Measurements from ENCODE around the gene DNAH14. TPM values are rescaled to one million over a fixed set of nuclear protein-coding genes. Genes with fewer than 3 reads are reported as not detected.
A peak's percentile ranks its signal among the peaks of the same experiment; 100 is the strongest.
"Not testable (repeated sequence)": the region's sequence is repeated elsewhere in the genome, so short reads cannot be mapped to it uniquely, and the experiment has no call there.

The DNAH14 gene
- 4.6 TPM for total RNA-seq
- long read RNA-seq, partial matches to known transcripts = 0 of 1 reads
- long read RNA-seq, other reads (novel, unspliced or antisense) = 1 of 1 reads

- intact Hi-C loops (cut with DNase I) = no loop called here
- DNase-seq (ENCODE audit: missing footprints) (peak; percentile 75), ATAC-seq (peak; percentile 89)
Observed at GRCh38 chr1:224929335-224930237, at the start of gene DNAH14. TSS of gene DNAH14 (plus strand) at chr1:224929675. CDS start at chr1:224952703, 23,028 bp downstream.

GRCh38 chr1:224880593-224881307, 48.7 kb upstream of the DNAH14 start:
- intact Hi-C loops (cut with DNase I) = no loop called here
- ATAC-seq = no peak

DNA sequence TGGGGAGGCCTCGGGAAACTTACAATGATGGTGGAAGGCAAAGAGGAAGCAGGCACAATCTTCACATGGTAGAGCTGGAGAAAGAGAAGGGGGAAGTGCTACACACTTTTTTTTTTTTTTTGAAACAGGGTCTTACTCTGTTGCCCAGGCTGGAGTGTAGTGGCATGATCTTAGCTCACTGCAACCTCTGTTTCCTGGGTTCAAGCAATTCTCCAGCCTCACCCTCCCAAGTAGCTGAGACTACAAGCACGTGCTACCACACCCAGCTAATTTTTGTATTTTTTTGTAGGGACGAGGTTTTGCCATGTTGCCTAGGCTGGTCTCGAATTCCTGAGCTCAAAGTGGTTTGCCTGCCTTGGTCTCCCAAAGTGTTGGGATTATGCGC, 48.2 kb upstream of the DNAH14 start:
- DNase-seq (ENCODE audit: missing footprints); intact Hi-C loops (cut with DNase I); ATAC-seq: not testable (repeated sequence)

More at GRCh38 chr1:224880593-224881307, 48.7 kb upstream of the DNAH14 start:
- no peak for DNase-seq (ENCODE audit: missing footprints)

DNA sequence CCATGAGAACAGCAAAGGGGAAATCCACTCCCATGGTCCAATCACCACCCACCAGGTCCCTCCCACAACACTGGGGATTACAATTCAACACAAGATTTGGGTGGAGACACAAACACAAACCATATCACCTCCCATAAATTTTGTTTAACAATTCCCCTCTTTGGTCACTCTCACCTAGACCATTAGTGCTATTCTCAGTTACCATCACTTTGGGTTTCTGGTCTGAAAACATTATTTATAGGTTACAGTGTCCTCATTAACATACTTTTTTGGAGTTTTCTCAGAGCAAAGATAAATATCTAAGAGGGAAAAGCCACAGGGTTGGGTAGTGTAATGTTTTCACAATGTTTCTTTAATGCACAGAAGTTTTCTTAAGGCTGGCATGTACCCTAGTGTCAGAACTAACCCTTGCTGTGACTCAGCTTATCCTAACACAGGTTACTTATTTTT, 47.7 kb upstream of the DNAH14 start:
- intact Hi-C loops (cut with DNase I) = no loop called here
- no peak for ATAC-seq
- no peak for DNase-seq (ENCODE audit: missing footprints)

- no peak for DNase-seq (ENCODE audit: missing footprints)
- no peak for ATAC-seq
- intact Hi-C loops (cut with DNase I) = no loop called here
Observed at GRCh38 chr1:224882264-224882663, 47.2 kb upstream of the DNAH14 start.

- ATAC-seq (no peak), DNase-seq (ENCODE audit: missing footprints) (no peak)
- intact Hi-C loops (cut with DNase I) = no loop called here
Observed at GRCh38 chr1:224883091-224883490, 46.4 kb upstream of the DNAH14 start.

- intact Hi-C loops (cut with DNase I) = no loop called here
- ATAC-seq (no peak), DNase-seq (ENCODE audit: missing footprints) (no peak)
Observed at GRCh38 chr1:224884361-224884801, 45.1 kb upstream of the DNAH14 start.

GRCh38 chr1:224885376-224885775, 44.1 kb upstream of the DNAH14 start:
- ATAC-seq; intact Hi-C loops (cut with DNase I): not testable (repeated sequence)

DNA sequence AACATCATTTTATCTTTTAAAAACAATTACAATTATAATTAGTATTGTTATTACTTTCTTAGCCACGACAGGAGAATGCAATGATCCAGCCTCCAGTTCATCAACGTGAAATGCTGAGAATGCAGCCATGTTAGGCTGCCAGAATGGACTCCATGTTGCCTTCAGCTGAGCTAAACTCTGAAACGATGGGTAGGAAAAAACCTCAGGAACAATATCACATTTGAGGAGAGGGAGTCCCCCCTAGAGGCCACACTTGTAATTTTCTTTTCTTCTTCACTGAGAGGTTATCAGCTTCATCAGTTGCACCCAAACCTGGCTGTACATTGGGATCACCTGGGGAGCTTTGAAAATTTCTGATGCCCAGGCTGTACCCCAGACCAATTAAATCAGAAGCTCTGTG, 34.6 kb upstream of the DNAH14 start:
- DNase-seq (ENCODE audit: missing footprints) = no peak
- intact Hi-C loops (cut with DNase I) = no loop called here
- no peak for ATAC-seq

More at GRCh38 chr1:224885376-224885775, 44.1 kb upstream of the DNAH14 start:
- DNase-seq (ENCODE audit: missing footprints) = not testable (repeated sequence)

DNA sequence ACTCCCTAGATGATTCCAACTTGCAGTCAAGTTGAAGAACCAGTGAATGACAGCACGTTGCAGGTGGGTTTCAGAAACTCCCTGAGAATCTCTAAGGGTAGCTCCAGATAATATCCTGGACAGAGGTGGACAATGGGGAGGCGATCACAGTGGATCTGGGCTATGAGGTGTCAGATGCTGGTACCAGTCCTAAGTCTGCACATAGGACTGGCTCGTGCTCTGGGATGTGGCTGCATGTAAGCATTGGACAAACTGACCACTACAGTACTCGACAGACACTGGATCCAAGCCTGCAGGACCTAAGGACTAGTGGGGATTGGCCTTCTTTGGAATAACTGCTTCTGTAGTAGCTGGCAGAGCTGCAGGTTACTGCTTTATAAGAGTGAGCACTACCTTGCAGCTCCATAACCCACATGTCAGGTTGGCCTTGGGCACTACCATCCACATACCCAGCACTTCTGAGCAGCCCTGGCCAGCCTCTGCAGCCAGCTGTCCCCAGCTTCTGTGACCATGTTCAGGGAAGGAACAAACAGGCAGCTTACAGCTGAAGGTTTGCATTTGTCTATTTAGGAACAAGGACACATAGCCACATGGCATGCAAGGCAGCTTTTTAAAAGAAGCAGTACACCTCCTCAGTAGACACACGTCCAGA, 33.2 kb upstream of the DNAH14 start:
- ATAC-seq (no peak), DNase-seq (ENCODE audit: missing footprints) (no peak)
- intact Hi-C loops (cut with DNase I) = no loop called here

DNA sequence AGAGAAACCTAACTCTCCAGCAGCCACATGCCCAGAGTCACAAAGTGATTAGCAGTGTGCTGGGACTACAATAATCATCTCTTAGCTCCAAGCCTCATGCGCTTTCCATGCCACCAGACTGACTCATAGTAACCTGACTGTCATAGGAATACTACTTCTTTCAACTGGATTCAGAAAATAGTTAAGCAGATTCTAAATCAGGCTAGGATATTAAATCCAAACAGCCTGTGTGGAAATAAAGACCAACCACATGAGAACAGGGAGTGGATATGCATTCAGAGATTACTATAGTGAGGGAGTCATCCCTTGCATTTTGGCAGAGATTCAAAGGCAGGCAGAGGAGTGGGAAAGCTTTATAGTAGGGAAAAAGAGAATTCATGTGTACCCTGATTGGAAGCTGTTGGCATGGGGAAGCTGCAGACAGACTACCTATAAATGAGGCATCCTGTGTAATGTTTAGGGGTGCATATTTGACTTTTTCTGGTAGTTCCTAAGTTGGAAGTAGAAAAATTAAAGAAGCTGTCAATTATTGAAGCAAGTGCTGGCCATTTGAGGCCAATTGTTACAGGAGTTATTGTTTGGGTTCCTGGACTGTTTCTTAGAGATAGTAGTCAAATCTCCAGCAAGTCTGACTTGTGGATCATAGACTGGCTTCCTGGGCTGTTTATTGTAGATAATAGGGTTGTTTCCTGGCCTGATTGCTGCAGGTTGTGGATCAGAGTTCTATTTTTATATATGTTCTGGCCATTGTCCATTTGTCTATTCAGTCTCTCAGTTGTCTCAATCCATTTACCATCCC, 31.7 kb upstream of the DNAH14 start:
- DNase-seq (ENCODE audit: missing footprints) (no peak), ATAC-seq (no peak)
- intact Hi-C loops (cut with DNase I) = no loop called here

DNA sequence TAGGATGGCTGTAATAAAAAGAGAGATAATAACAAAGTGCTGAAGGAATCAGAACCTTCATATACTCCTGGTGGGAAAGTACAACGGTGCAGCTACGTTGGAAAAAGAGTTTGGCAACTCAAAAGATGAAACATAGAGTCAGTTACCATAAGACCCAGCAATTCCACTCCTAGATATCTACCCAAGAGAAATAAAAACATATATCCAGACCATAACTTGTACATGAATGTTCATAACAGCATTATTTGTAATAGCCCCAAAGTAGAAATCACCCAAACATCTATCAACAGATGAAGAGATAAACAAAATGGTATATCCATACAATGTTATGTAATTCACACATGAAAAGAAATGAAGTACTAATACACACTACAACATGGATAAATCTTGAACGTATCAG, 30.5 kb upstream of the DNAH14 start:
- ATAC-seq = no peak
- intact Hi-C loops (cut with DNase I) = no loop called here
- DNase-seq (ENCODE audit: missing footprints) = no peak

GRCh38 chr1:224900062-224900630, 29.3 kb upstream of the DNAH14 start:
- intact Hi-C loops (cut with DNase I) = no loop called here
- DNase-seq (ENCODE audit: missing footprints) = no peak
- no peak for ATAC-seq

DNA sequence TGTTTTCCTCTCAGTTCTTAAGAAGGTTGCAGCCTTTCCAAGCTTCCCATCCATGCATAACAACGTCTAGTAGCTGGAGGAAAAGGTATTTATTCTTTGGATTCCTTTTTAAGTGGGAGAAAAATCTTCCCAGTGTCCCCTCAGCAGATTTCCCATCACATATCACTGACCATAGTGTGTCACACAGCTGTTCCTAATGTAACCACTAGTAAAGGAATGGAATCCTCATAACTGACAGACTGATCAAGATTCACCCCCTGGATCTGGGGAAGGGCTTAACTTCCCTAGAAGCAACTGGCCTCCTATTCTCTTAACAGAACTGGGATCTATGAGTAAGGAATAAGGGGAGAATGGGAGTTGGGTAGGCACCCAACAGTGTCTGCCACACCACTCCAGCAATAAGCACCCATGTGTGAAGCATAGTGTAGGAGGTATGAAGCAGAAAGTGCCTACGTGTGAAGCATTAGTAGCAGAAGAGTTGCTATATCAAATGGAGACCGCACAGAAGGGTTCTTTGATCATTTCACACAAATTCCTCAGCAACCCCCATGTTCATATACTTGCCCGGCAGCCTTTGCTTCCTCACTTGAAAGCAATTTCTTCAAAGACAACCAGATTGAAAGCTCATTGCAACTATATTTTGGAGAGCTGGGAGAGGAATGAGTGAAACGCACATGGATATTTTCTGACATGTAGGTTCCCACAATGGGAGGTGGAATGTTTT, 28.2 kb upstream of the DNAH14 start:
- DNase-seq (ENCODE audit: missing footprints) = no peak
- intact Hi-C loops (cut with DNase I) = no loop called here
- no peak for ATAC-seq

GRCh38 chr1:224903955-224904354, 25.5 kb upstream of the DNAH14 start:
- intact Hi-C loops (cut with DNase I) = no loop called here
- ATAC-seq = no peak
- DNase-seq (ENCODE audit: missing footprints) = no peak

GRCh38 chr1:224906340-224906739, 23.1 kb upstream of the DNAH14 start:
- no peak for ATAC-seq
- DNase-seq (ENCODE audit: missing footprints) = no peak
- intact Hi-C loops (cut with DNase I) = no loop called here

GRCh38 chr1:224911217-224911616, 18.3 kb upstream of the DNAH14 start:
- no peak for DNase-seq (ENCODE audit: missing footprints)
- intact Hi-C loops (cut with DNase I) = no loop called here
- ATAC-seq = no peak

All from Right ventricle myocardium inferior (tissue), 1 donor.